Stomach smooth muscle (tissue), 2 donors: ENCODE results near the gene PATZ1.
A peak's percentile ranks its signal among the peaks of the same experiment; 100 is the strongest.

Experiments
- H3K27ac ChIP-seq: one replicate; pipeline ENCODE4 v1.7.0; 2013; ENCODE audit warnings: mild to moderate bottlenecking, low read length, inconsistent platforms
- H3K27me3 ChIP-seq, 2 donors: one replicate each; pipeline ENCODE4 v1.7.0; 2013; ENCODE audit warnings: low read length in 2 of 2; ENCODE audit not compliant: insufficient read depth in 2 of 2, control insufficient read depth in 1 of 2
- H3K36me3 ChIP-seq, 2 donors: one replicate each; pipeline ENCODE4 v1.7.0; 2013; ENCODE audit warnings: low read length in 2 of 2; ENCODE audit not compliant: control insufficient read depth in 2 of 2, insufficient read depth in 2 of 2
- H3K4me1 ChIP-seq: one replicate; pipeline ENCODE4 v1.7.0; 2013; ENCODE audit warnings: low read length; ENCODE audit not compliant: control insufficient read depth, insufficient read depth
- H3K4me3 ChIP-seq, 2 donors: one replicate each; pipeline ENCODE4 v1.7.0; 2013; ENCODE audit warnings: low read length in 2 of 2
- H3K9ac ChIP-seq, 2 donors: one replicate each; pipeline ENCODE4 v1.7.0; 2013; ENCODE audit warnings: low read length in 2 of 2, mild to moderate bottlenecking in 1 of 2
- H3K9me3 ChIP-seq, 2 donors: one replicate each; pipeline ENCODE4 v1.7.0; 2013; ENCODE audit warnings: low read length in 2 of 2; ENCODE audit not compliant: control insufficient read depth in 2 of 2
- donor health status: healthy.
- donor health status: Pancreatic carcinoma.

The PATZ1 gene

DNA sequence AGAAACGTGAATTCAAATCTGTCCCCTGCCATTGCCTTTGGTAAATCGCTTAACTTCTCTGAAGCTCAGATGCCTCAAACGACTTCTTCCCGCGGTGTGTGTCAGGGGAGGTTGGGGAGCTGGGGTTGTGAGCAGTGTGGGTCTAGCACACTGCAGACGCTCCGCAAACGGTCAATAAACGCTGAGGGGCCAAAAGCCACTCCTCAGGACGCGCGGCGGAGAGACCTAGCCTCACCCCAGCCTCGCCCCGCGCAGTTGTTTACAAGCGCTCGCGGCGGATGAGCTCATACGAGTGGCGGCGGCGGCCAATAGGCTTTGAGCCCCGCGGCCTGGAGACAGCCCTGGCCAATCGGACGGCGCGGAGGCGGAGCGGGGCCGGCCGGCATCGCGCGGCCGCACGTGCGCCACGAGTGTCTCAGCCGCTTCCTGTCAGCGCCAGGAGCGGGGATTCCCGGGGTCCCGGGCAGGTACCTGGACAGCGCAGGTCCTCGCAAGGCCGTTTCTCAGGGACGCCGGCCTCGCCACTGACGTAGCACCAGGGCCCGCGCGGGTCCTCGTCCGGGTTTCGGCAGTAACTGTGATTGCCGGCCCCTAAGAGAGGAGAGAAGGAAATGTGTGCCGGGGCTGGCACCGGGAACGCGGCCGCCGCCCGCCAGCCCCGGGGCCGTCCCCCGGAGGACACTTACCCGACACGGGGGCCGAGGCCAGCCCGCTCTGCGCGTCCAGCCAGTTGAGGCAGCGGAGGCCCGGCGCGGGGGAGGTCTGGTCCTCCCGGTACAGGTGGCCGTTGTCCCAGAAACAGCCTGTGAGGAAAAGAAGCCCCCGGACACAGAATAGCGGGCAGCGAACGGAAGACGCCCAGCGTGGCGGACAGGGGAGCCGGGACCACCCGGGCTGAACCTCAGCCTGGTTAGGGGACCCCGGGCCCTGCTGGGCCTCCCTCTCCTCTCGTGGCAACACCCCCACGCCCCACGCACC lies 55.4 kb downstream of the PATZ1 start:
- Histone ChIP-seq H3K4me3 (peak overlapping the region; percentile 98 to 100), H3K36me3 (peaks cover 19 to 24% of the 10 kb centered on the region in 2 donors), H3K27me3 (no peaks in the 10 kb centered on the region), H3K4me1 (peaks cover 43% of the 10 kb centered on the region), H3K9ac (peak overlapping the region; percentile 71 to 84), H3K27ac (peak overlapping the region; percentile 92), H3K9me3 (no peaks in the 10 kb centered on the region)

DNA sequence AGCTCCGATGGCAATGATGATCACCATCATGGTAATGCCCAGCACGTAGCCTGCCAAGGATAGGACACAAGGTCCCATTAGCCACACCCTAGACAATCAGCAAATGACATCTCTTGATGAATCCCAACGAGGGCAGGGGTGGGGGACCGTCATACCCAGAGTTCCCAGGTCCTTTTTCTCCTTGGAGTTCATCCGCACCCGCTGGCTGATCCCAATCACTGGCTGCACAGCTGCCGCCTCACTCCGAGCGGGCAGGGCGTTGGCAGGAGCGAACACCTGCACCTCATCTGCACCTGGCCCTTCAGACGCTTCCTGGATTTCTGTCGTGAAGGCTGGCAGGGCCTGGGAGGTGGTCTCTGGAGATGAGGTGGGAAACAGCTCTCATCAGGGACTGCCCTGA lies 56.8 kb downstream of the PATZ1 start:
- Histone ChIP-seq H3K4me3 (peak overlapping the region; percentile 41 to 100), H3K36me3 (peaks cover 29 to 36% of the 10 kb centered on the region in 2 donors), H3K27me3 (no peaks in the 10 kb centered on the region), H3K9me3 (no peaks in the 10 kb centered on the region), H3K9ac (peak overlapping the region; percentile 36 to 43), H3K4me1 (peaks cover 40% of the 10 kb centered on the region), H3K27ac (peak overlapping the region; percentile 55)

DNA sequence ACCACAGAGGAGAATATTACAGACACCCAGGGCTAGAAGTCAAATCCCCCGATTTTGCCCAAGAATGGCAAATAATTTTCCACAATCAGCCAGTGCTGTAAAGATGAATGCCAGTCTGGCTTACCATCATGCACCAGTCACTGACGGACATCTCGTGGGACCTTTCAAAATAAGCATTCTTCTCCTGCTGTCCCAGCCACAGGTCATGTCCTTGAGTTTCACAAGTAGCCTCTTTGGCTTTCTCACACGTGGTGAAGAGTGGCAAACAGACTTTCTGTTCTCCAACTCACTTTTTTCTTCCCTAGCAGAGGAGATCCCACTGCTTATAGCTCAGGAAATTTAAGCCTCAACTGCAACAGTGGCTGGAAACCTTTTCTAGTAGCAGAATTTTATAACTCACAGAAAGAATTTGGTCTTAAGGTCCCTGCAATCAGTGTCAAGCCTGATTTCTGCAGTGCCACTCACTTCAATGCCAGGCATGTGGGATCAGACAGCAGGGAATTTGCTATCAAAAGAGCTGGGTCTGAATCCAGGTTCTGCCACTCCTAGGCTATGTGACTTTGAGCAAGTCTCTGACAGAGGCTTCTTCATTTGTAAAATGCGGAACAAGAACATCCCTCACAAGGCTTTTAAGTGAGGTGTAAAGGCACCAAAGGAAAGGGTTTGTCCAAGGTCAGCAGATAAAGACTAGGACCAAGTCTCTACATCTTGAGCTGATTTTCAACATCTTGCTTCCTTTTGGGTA lies 57.5 kb downstream of the PATZ1 start:
- no peaks in the 10 kb centered on the region for H3K27me3 ChIP-seq
- no peak overlapping the region for H3K4me3 ChIP-seq
- H3K27ac ChIP-seq: peak overlapping the region; percentile 55
- no peaks in the 10 kb centered on the region for H3K9me3 ChIP-seq
- H3K4me1 ChIP-seq: peaks cover 38% of the 10 kb centered on the region
- H3K9ac ChIP-seq: peak overlapping the region; percentile 36 to 43
- H3K36me3 ChIP-seq: peaks cover 30 to 40% of the 10 kb centered on the region in 2 donors

DNA sequence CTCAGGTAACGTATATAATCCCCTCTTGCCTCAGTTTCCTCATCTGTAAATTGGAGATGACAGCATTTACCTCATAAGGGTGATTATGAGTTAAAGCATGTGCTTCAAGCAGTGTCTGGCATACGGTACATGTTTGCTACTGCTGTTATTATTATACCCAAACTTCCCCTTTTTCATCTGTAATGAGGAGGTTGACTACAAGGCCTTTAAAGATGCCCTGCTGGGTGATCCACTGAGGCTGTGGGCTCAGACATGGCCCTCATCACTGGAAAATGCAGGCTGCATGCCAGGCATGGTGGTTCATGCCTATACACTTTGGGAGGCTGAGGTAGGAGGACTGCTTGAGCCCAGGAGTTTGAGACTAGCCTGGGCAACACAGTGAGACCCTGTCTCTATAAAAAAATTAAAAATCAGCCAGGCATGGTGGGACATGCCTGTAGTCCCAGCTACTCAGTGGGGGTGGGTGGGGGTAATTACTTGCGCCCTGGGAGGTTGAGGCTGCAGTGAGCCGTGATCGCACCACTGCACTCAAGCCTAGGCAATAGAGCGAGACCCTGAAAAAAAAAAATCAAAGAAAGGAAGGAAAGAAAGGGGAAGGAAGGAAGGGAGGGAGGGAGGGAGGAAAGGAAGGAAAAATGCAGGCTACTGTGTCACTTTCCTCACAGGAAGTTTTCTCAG lies 58.2 kb downstream of the PATZ1 start:
- peak overlapping the region; percentile 37 for H3K27ac ChIP-seq

DNA sequence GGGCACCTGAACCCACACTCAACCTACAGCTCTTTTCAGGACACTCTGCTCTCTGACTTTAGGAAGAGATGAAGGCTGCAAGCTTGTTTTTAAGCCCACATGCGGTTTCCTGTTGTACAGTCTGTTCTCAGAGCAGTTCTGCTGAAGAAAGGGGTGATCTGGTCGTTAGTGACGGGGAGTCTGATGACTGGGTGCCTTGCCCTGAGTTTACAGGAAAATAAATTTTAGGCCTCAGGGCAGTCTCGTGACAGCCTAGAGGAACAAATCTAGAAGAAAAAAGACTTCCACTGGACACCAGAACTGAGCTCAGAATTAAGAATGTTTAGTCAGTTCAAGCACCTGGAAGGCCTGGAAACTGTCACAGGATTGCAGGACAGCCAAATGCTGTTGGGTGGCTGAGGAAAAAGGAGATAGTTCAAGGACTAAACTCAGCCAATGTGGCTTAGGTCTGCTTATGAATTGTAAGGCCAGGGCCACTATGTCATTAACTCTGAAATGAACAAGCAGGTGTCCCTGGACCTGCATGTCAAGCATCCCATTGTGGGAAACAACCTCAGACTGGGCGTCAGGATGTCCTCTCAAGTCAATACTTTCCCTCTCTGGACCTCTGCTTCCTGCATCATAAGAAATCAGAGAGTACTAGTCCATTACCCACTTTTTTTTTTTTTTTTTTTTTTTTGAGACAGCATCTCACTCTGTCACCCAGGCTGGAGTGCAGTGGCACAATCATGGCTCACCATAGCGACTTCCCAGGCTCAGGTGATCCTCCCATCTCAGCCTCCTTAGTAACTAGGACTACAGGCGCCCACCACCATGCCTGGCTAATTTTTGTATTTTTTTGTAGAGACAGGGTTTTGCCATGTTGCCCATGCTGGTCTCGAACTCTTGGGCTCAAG lies 59.5 kb downstream of the PATZ1 start:
- Histone ChIP-seq H3K27ac (peak overlapping the region; percentile 41), H3K4me1 (peaks cover 29% of the 10 kb centered on the region), H3K4me3 (no peak overlapping the region), H3K27me3 (no peaks in the 10 kb centered on the region), H3K9ac (peak overlapping the region; percentile 4 to 29), H3K36me3 (peaks cover 46 to 55% of the 10 kb centered on the region in 2 donors), H3K9me3 (no peaks in the 10 kb centered on the region)

More for the DNA sequence above, 58.2 kb downstream of the PATZ1 start:
- no peaks in the 10 kb centered on the region for H3K9me3 ChIP-seq
- peaks cover 34 to 47% of the 10 kb centered on the region in 2 donors for H3K36me3 ChIP-seq
- peak overlapping the region in 1 of 2 donors; percentile 2 for H3K9ac ChIP-seq
- no peak overlapping the region for H3K4me3 ChIP-seq
- no peaks in the 10 kb centered on the region for H3K27me3 ChIP-seq
- H3K4me1 ChIP-seq: peaks cover 34% of the 10 kb centered on the region

DNA sequence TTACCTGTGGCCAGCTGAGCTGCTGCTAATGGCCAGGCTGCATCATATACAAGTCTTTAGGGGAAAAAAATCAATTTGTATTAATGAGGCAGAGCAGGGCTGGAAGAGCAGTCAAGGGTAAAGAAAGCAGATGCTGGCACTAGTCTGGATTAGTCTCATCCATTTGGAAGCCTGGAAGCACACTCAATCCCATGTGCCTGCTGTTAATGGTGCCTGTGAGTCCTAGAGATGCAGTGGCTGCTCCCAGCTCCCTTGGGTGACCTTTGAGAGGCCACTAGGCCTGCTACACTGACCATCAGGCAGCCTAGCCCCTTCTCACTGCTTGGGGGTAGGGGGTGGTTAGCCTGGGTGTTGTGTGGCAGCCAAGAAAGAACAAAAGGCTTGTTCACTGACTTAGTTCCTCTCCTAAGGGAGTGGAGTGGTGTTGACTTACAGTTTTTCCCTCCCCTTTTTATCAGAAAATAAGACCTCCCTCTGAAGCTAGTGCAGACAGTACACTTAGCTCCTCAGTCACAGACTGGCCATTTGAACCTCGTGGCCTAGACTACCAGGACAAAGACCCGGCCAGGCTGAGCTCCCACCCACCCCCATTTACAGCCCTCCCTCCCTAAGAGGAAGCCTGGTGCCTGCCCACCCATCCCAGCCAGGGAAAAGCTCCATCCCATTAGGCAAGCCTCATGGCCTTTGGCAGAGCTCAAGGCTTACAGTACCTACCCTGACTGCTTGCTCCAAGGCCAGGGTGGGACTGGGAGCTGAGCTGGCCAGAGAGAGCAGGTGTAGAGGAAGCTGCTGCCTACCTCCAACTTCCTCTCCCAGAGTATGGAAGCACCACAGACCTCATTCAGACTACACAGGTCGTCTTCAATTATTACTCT lies 61.6 kb downstream of the PATZ1 start:
- Histone ChIP-seq H3K36me3 (peaks cover 55 to 58% of the 10 kb centered on the region in 2 donors), H3K9ac (no peak overlapping the region), H3K27ac (no peak overlapping the region), H3K27me3 (no peaks in the 10 kb centered on the region), H3K4me1 (peaks cover 19% of the 10 kb centered on the region), H3K4me3 (no peak overlapping the region), H3K9me3 (no peaks in the 10 kb centered on the region)

DNA sequence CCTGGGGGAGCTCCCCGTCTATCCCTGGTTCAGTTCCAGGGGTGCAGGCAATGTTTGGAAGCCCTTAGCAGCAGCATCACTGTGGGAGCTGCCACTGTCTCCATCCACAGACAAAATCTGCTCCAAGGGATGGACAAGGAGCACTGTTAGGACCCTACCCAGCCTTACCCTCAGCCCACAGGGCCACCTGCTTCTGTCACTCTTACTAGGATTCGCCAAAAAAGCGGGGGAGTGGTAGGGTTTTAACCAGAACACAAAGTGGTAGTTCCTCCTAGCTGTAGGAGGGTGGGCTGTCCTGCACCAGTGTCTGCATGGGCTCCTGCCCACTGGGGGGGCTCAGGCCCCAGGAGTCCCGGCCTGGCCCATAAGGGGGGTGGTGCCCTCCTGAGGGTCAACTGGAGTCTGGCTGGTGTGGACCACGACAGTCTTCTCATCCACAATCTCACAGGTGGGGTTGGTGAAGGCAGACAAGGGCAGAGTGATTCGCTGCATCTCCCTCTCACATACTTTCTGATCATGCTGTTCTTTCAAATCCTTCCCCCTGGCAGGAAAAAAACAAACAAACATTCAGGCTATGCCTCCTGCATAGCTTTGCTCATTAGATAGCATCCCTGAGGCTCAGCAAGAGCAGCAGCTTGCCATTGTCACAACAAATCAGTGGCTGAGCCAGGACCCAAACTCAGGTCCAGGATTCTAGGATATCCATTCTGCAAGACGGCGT lies 63.2 kb downstream of the PATZ1 start:
- Histone ChIP-seq H3K4me1 (peaks cover 10% of the 10 kb centered on the region), H3K27me3 (no peaks in the 10 kb centered on the region), H3K36me3 (peaks cover 42 to 58% of the 10 kb centered on the region in 2 donors), H3K9ac (no peak overlapping the region), H3K27ac (no peak overlapping the region), H3K9me3 (no peaks in the 10 kb centered on the region), H3K4me3 (no peak overlapping the region)

DNA sequence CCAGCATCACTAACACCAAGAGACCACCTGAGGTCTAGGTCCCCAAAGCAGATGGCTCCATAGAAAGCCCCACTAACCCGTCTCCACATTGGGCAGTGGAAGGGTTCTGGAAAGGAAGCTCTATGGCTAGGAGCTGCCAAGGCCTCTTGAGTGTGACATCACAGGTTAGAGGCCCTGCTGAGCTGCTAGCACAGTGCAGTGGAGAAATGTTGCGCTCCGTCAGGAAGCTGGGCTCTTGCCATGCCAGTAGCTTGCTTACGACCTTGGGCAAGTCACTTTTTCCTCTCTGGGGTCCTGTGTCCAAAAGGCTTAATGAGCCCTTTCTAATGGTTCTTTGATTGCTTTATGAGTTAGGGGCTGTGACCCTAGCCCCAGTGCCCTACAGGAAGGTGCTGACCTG lies 64.4 kb downstream of the PATZ1 start:
- H3K27ac ChIP-seq: peak overlapping the region; percentile 37
- peaks cover 37 to 53% of the 10 kb centered on the region in 2 donors for H3K36me3 ChIP-seq

More for the DNA sequence above, 64.4 kb downstream of the PATZ1 start:
- Histone ChIP-seq H3K4me1 (peaks cover 7% of the 10 kb centered on the region), H3K4me3 (no peak overlapping the region), H3K9ac (peak overlapping the region in 1 of 2 donors; percentile 29), H3K27me3 (no peaks in the 10 kb centered on the region), H3K9me3 (no peaks in the 10 kb centered on the region)
